RWPE1 (cell line): ENCODE measurements around the gene NPW.

Source experiments
- CTCF ChIA-PET: fragments of 350-600 bp; sonication (Branson Sonifier 250); formaldehyde crosslinking; extraction: SDS; loops from one replicate; lab custom pipeline; 2021; lab: Yijun Ruan, JAX
- POLR2A ChIA-PET: fragments of 400-600 bp; formaldehyde crosslinking; extraction: SDS; loops from one replicate; lab custom pipeline; 2020; ENCODE audit warnings: antibody characterized with exemption; ENCODE audit not compliant: low non-redundant PET; lab: Yijun Ruan, JAX
- DNase-seq: peaks from one replicate; pipeline ENCODE4 v3.0.0; 2012; ENCODE audit warnings: low spot score
- H3K27ac ChIP-seq: fragments of 450-650 bp; 2 replicates; pipeline ENCODE4 v1.5.1; 2017
- CTCF ChIP-seq: fragments of 450-650 bp; conservative IDR thresholded peaks from 2 replicates; pipeline ENCODE4 v1.5.1; 2017; ENCODE audit warnings: low read depth, mild to moderate bottlenecking

Gene NPW

GRCh38 chr16:2056681-2057407 lies 37.3 kb downstream of the NPW start:
- peak overlapping the region; percentile 18 for H3K27ac ChIP-seq
- no peak for TF ChIP-seq CTCF
- ChIA-PET CTCF (interaction anchor here (0.6 to 1.4 kb wide), 8 partner anchors 9 to 53 kb away, joined by 3 to 6 read pairs (median 3); no protein-coding TSS in a partner anchor), POLR2A (interaction anchor here (0.5 kb wide), 1 partner anchor 12 kb away, joined by 3 read pairs; no protein-coding TSS in a partner anchor)
- DNase-seq, result no peak

GRCh38 chr16:2057438-2057837 lies 37.9 kb downstream of the NPW start:
- no peak for DNase-seq
- peak overlapping the region; percentile 18 for H3K27ac ChIP-seq
- ChIA-PET CTCF (interaction anchor here (0.6 to 1.4 kb wide), 4 partner anchors 13 to 54 kb away, joined by 3 read pairs; no protein-coding TSS in a partner anchor), POLR2A (no interaction called here)
- TF ChIP-seq CTCF, result no peak

GRCh38 chr16:2058420-2058819 lies 38.8 kb downstream of the NPW start:
- no peak for DNase-seq
- H3K27ac ChIP-seq, result 0 out of 2 replicates have a peak overlapping the region, but pooled peaks have one; percentile 2
- no peak for TF ChIP-seq CTCF
- ChIA-PET POLR2A (no interaction called here), CTCF (interaction anchor here (0.7 to 0.9 kb wide), 2 partner anchors 82 to 362 kb away, joined by 3 to 6 read pairs; no protein-coding TSS in a partner anchor)

- ChIA-PET CTCF (interaction anchor here (0.6 to 0.9 kb wide), 3 partner anchors 15 to 363 kb away, joined by 3 to 8 read pairs (median 6); no protein-coding TSS in a partner anchor), POLR2A (no interaction called here)
- H3K27ac ChIP-seq, result 0 out of 2 replicates have a peak overlapping the region, but pooled peaks have one; percentile 2
- DNase-seq, result no peak
- no peak for TF ChIP-seq CTCF
Measured at GRCh38 chr16:2058872-2059271, 39.3 kb downstream of the NPW start.

- H3K27ac ChIP-seq, result no peak overlapping the region
- DNase-seq, result no peak
- no peak for TF ChIP-seq CTCF
- POLR2A ChIA-PET, result no interaction called here
- CTCF ChIA-PET, result interaction anchor here (0.6 kb wide), 1 partner anchor 43 kb away, joined by 3 read pairs; no protein-coding TSS in a partner anchor
Measured at GRCh38 chr16:2060346-2060745, 40.8 kb downstream of the NPW start.

GRCh38 chr16:2061023-2061422 lies 41.4 kb downstream of the NPW start:
- DNase-seq, result no peak
- CTCF ChIA-PET, result interaction anchor here (0.6 to 0.9 kb wide), 2 partner anchors 13 to 232 kb away, joined by 3 read pairs; partner anchors contain the start of genes NTHL1 and TSC2
- TF ChIP-seq CTCF, result no peak
- H3K27ac ChIP-seq, result no peak overlapping the region
- POLR2A ChIA-PET, result no interaction called here
